ENCODE data around the gene LRRC66. TPM values are rescaled to one million over a fixed set of nuclear protein-coding genes. Genes with fewer than 3 reads are reported as not detected.

Gene LRRC66, protein sequence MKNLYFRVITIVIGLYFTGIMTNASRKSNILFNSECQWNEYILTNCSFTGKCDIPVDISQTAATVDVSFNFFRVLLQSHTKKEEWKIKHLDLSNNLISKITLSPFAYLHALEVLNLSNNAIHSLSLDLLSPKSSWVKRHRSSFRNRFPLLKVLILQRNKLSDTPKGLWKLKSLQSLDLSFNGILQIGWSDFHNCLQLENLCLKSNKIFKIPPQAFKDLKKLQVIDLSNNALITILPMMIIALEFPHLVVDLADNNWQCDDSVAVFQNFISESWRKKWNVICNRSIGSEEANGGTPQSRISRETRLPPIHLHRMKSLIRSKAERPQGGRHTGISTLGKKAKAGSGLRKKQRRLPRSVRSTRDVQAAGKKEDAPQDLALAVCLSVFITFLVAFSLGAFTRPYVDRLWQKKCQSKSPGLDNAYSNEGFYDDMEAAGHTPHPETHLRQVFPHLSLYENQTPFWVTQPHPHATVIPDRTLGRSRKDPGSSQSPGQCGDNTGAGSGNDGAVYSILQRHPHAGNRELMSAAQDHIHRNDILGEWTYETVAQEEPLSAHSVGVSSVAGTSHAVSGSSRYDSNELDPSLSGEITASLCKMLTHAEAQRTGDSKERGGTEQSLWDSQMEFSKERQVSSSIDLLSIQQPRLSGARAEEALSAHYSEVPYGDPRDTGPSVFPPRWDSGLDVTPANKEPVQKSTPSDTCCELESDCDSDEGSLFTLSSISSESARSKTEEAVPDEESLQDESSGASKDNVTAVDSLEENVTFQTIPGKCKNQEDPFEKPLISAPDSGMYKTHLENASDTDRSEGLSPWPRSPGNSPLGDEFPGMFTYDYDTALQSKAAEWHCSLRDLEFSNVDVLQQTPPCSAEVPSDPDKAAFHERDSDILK
- total RNA-seq: under 1 TPM in 1 of 2 experiments, not detected in 1; 0.11 TPM
- polyA plus RNA-seq (2013, experiment 1 of 2): 0.23 TPM
- polyA plus RNA-seq (2013, experiment 2 of 2): 0.23 TPM
- 0 to 1.1 (median 0.22) reads per million in 172 experiments for total RNA-seq

DNA sequence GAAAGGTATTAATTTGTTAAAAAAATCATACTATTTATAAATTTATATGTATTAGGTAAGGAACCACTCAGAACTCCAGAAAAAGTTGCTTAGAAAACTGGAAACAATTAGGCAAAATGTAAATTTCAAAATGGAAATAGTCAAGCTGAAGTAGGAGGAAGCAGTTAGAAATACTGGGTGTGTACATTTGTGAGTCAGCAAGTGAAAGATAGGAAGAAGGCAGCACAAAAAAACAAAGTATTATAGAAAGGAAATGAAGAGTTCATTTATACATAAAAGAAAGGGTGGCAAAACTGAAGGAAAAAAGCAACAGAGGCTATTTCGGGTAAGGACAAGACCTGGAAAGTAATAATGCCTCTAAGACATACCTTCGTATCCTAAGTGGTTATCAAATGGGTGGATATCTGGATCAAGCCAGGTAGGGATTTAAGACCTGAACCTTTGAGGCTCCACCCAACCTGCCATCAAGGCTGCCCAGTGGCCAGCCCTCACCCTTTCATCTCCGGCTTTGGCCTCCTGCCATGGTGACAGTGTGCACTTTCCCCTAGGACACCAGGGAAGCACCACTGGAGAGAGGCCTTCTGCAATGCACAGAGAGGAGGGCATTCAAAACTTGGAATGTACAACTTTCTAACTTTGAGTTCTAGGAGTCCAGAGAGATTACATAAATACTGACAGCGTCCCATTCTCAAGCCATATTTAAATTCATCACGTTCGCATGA is at the start of gene LRRC66:
TSS of gene LRRC66 (minus strand) at position 428 of the 722 bp plus-strand sequence. CDS start 2,750 bp downstream, outside the sequence.
- no peaks in the 10 kb centered on the region for H3K36me3 ChIP-seq (ENCODE audit: insufficient read depth, low read length)
- no peak within 1 kb of the TSS for H3K27ac Mint-ChIP-seq
- H3K36me3 Mint-ChIP-seq (ENCODE audit: low read depth): peaks cover 14% of the 10 kb centered on the region
- ATAC-seq (ENCODE audit: poor library complexity): no peak
- intact Hi-C loops (cut with DNase I, micrococcal nuclease): no loop called here
- no peaks in the 10 kb centered on the region for H3K9me3 Mint-ChIP-seq
- TF ChIP-seq, protein P1, sequence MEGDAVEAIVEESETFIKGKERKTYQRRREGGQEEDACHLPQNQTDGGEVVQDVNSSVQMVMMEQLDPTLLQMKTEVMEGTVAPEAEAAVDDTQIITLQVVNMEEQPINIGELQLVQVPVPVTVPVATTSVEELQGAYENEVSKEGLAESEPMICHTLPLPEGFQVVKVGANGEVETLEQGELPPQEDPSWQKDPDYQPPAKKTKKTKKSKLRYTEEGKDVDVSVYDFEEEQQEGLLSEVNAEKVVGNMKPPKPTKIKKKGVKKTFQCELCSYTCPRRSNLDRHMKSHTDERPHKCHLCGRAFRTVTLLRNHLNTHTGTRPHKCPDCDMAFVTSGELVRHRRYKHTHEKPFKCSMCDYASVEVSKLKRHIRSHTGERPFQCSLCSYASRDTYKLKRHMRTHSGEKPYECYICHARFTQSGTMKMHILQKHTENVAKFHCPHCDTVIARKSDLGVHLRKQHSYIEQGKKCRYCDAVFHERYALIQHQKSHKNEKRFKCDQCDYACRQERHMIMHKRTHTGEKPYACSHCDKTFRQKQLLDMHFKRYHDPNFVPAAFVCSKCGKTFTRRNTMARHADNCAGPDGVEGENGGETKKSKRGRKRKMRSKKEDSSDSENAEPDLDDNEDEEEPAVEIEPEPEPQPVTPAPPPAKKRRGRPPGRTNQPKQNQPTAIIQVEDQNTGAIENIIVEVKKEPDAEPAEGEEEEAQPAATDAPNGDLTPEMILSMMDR (IDR thresholded peaks at IDR 0.05): no peak
- no peak for DNase-seq
- H3K4me1 ChIP-seq (ENCODE audit: insufficient read depth, low read length): no peaks in the 10 kb centered on the region
- ChIA-PET POLR2A (no interaction called here), CTCF (no interaction called here)
- H3K4me3 Mint-ChIP-seq: no peak within 1 kb of the TSS
- no peaks in the 10 kb centered on the region for H3K9me3 ChIP-seq (ENCODE audit: control insufficient read depth in 1 of 2, insufficient read depth in 1 of 2, low read length in 2 of 2)
- no peak within 1 kb of the TSS for H3K27ac ChIP-seq (ENCODE audit: low read depth in 1 of 2, low read length in 2 of 2)
- no peaks in the 10 kb centered on the region for H3K27me3 Mint-ChIP-seq
- H3K27me3 ChIP-seq (ENCODE audit: control insufficient read depth in 1 of 2, insufficient read depth in 2 of 2, low read length in 2 of 2): no peaks in the 10 kb centered on the region
- H3K4me3 ChIP-seq (ENCODE audit: low read length): no peak within 1 kb of the TSS
- H3K4me1 Mint-ChIP-seq (ENCODE audit: low read depth): no peaks in the 10 kb centered on the region

GRCh38 chr4:52069571-52069970 is 49.4 kb upstream of the LRRC66 start:
- Histone ChIP-seq H3K4me1 (ENCODE audit: insufficient read depth, low read length) (no peaks in the 10 kb centered on the region), H3K9me3 (ENCODE audit: control insufficient read depth in 1 of 2, insufficient read depth in 1 of 2, low read length in 2 of 2) (no peaks in the 10 kb centered on the region), H3K27me3 (ENCODE audit: control insufficient read depth in 1 of 2, insufficient read depth in 2 of 2, low read length in 2 of 2) (peaks cover 4 to 36% of the 10 kb centered on the region in 2 experiments), H3K27ac (ENCODE audit: low read depth in 1 of 2, low read length in 2 of 2) (no peak overlapping the region), H3K4me3 (ENCODE audit: low read length) (no peak overlapping the region), H3K36me3 (ENCODE audit: insufficient read depth, low read length) (no peaks in the 10 kb centered on the region)
- ChIA-PET CTCF (no interaction called here), POLR2A (no interaction called here)
- TF ChIP-seq, protein P1 (IDR thresholded peaks at IDR 0.05): no peak
- H3K4me3 Mint-ChIP-seq: no peak overlapping the region
- DNase-seq (no peak), ATAC-seq (ENCODE audit: poor library complexity) (no peak)
- peaks cover 67% of the 10 kb centered on the region for H3K27me3 Mint-ChIP-seq
- H3K4me1 Mint-ChIP-seq (ENCODE audit: low read depth): no peaks in the 10 kb centered on the region
- H3K27ac Mint-ChIP-seq: no peak overlapping the region
- intact Hi-C loops (cut with DNase I, micrococcal nuclease): loop anchor here (10.0 kb wide), 2 partner anchors 65 to 75 kb away; no protein-coding TSS in a partner anchor
- no peaks in the 10 kb centered on the region for H3K36me3 Mint-ChIP-seq (ENCODE audit: low read depth)
- no peaks in the 10 kb centered on the region for H3K9me3 Mint-ChIP-seq

- Histone ChIP-seq H3K4me3 (ENCODE audit: low read length) (no peak overlapping the region), H3K4me1 (ENCODE audit: insufficient read depth, low read length) (no peaks in the 10 kb centered on the region), H3K27me3 (ENCODE audit: control insufficient read depth in 1 of 2, insufficient read depth in 2 of 2, low read length in 2 of 2) (peaks cover 0 to 9% of the 10 kb centered on the region in 2 experiments), H3K36me3 (ENCODE audit: insufficient read depth, low read length) (no peaks in the 10 kb centered on the region), H3K9me3 (ENCODE audit: control insufficient read depth in 1 of 2, insufficient read depth in 1 of 2, low read length in 2 of 2) (no peaks in the 10 kb centered on the region), H3K27ac (ENCODE audit: low read depth in 1 of 2, low read length in 2 of 2) (no peak overlapping the region)
- ChIA-PET CTCF (no interaction called here), POLR2A (no interaction called here)
- Mint-ChIP-seq H3K27me3 (peaks cover 21% of the 10 kb centered on the region), H3K27ac (no peak overlapping the region), H3K9me3 (no peaks in the 10 kb centered on the region), H3K4me3 (no peak overlapping the region), H3K36me3 (ENCODE audit: low read depth) (no peaks in the 10 kb centered on the region), H3K4me1 (ENCODE audit: low read depth) (no peaks in the 10 kb centered on the region)
- TF ChIP-seq, protein P1 (IDR thresholded peaks at IDR 0.05): no peak
- intact Hi-C loops (cut with DNase I, micrococcal nuclease): no loop called here
- DNase-seq (no peak), ATAC-seq (ENCODE audit: poor library complexity) (no peak)
Observed at GRCh38 chr4:52059372-52059771, 39.2 kb upstream of the LRRC66 start.

Data from CD4-positive, alpha-beta T cell (primary cell).